Measurements from ENCODE around the gene CASP6. TPM values are rescaled to one million over a fixed set of nuclear protein-coding genes. Genes with fewer than 3 reads are reported as not detected.

The CASP6 gene
- total and polyA plus RNA-seq, 8 donors, result 2.3 to 68.9 (median 25.9) TPM

GRCh38 chr4:109733728-109734127 is 30.5 kb upstream of the CASP6 start:
- H3K4me3 ChIP-seq, result no peak overlapping the region
- TF ChIP-seq EP300 (IDR thresholded peaks at IDR 0.05) (no peak), POLR2AphosphoS5 (IDR thresholded peaks at IDR 0.05) (no peak), CTCF (IDR thresholded peaks at IDR 0.05) (no peak), POLR2A (IDR thresholded peaks at IDR 0.05) (no peak)
- WGBS, 5 donors, result 85 to 91% (median 85%) methylated on average over 5 of the region's 5 CpGs

GRCh38 chr4:109730619-109731545 is 27.6 kb upstream of the CASP6 start:
- intact Hi-C loops (cut with DNase I; ENCODE audit: low total_unique reads), result no loop called here
- WGBS, 5 donors, result 48 to 53% (median 52%) methylated on average over 21 of the region's 21 CpGs
- Histone ChIP-seq H3K4me1 (peaks cover 0 to 27% (median 19%) of the 10 kb centered on the region in 4 donors), H3K27me3 (no peaks in the 10 kb centered on the region), H3K9me3 (no peaks in the 10 kb centered on the region), H3K36me3 (no peaks in the 10 kb centered on the region), H3K4me3 (peak overlapping the region; percentile 64 to 88 (median 82)), H3K27ac (peak overlapping the region; percentile 84 to 90 (median 88))
- TF ChIP-seq POLR2A (IDR thresholded peaks at IDR 0.05), result no peak
- no peak for TF ChIP-seq POLR2AphosphoS5 (IDR thresholded peaks at IDR 0.05)
- no peak for TF ChIP-seq EP300 (IDR thresholded peaks at IDR 0.05)
- no peak for TF ChIP-seq CTCF (IDR thresholded peaks at IDR 0.05)
- no peak for DNase-seq

More at GRCh38 chr4:109733728-109734127, 30.5 kb upstream of the CASP6 start:
- Histone ChIP-seq H3K4me1 (peaks cover 0 to 13% (median 11%) of the 10 kb centered on the region in 4 donors), H3K27ac (no peak overlapping the region), H3K36me3 (no peaks in the 10 kb centered on the region), H3K9me3 (no peaks in the 10 kb centered on the region), H3K27me3 (no peaks in the 10 kb centered on the region)
- DNase-seq, result no peak
- intact Hi-C loops (cut with DNase I; ENCODE audit: low total_unique reads), result no loop called here

- TF ChIP-seq POLR2AphosphoS5 (IDR thresholded peaks at IDR 0.05), result peak in 2 of 3 donors; percentile 81 to 89
- no peak for TF ChIP-seq POLR2A (IDR thresholded peaks at IDR 0.05)
- peak within 1 kb of the TSS; percentile 85 to 99 (median 89) for H3K27ac ChIP-seq
- no peaks in the 10 kb centered on the region for H3K9me3 ChIP-seq
- peaks cover 0 to 27% (median 19%) of the 10 kb centered on the region in 4 donors for H3K4me1 ChIP-seq
- intact Hi-C loops (cut with DNase I; ENCODE audit: low total_unique reads), result no loop called here
- peak; percentile 94 to 96 for DNase-seq
- H3K4me3 ChIP-seq, result peak within 1 kb of the TSS; percentile 64 to 88 (median 82)
- no peaks in the 10 kb centered on the region for H3K27me3 ChIP-seq
- WGBS, 5 donors, result 0% methylated on average over 7 to 83 of the region's 83 CpGs
- no peaks in the 10 kb centered on the region for H3K36me3 ChIP-seq
Measured at GRCh38 chr4:109729718-109730618, 26.7 kb upstream of the CASP6 start, which contains the start of gene PLA2G12A. Gene PLA2G12A, minus strand, starts transcription at chr4:109730070. Its CDS starts 261 bp downstream, at chr4:109729809.

GRCh38 chr4:109729117-109729717 is 26.0 kb upstream of the CASP6 start:
- H3K27me3 ChIP-seq, result no peaks in the 10 kb centered on the region
- H3K4me3 ChIP-seq, result peak overlapping the region; percentile 64 to 88 (median 82)
- H3K9me3 ChIP-seq, result no peaks in the 10 kb centered on the region
- H3K36me3 ChIP-seq, result no peaks in the 10 kb centered on the region
- DNase-seq, result peak in 1 of 2 donors; percentile 46
- WGBS, 5 donors, result 1 to 3% (median 2%) methylated on average over 18 to 25 of the region's 25 CpGs
- intact Hi-C loops (cut with DNase I; ENCODE audit: low total_unique reads), result no loop called here
- H3K4me1 ChIP-seq, result peaks cover 0 to 27% (median 19%) of the 10 kb centered on the region in 4 donors
- H3K27ac ChIP-seq, result peak overlapping the region; percentile 85 to 99 (median 89)
- TF ChIP-seq POLR2AphosphoS5 (IDR thresholded peaks at IDR 0.05) (no peak), POLR2A (IDR thresholded peaks at IDR 0.05) (no peak), CTCF (IDR thresholded peaks at IDR 0.05) (no peak)
